Activated T-cell treated with anti-CD3 and anti-CD28 coated beads for 24 hours (primary cell): Measurements from ENCODE around the gene SUSD4.

Source experiments
- DNase-seq: peaks from one replicate; pipeline ENCODE4 v3.0.0-alpha.2; 2020; ENCODE audit warnings: low read depth

SUSD4 gene

GRCh38 chr1:223358826-223359225 is 5.2 kb downstream of the SUSD4 start:
- no peak for DNase-seq

DNA sequence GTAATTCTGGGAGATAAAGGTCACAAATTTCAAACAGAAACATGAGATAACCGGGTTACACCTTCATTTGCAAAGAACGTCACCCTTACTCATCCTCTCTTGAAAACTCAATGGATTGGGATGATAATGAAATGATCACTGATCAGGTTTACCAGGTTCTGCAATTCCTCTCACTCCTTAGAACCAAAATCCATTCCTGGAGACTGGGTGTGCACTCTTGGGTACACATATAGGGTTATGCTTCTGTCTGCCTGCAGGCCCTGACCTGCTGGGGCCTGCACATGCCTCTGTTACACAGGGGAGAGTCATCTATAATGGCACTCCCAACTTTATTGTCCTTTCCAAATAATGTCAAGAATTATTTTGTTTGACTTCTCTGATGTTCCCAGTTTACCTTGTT is 8.3 kb downstream of the SUSD4 start:
- no peak for DNase-seq

GRCh38 chr1:223353939-223354338 is 10.0 kb downstream of the SUSD4 start:
- DNase-seq: no peak

GRCh38 chr1:223352944-223353343 is 11.0 kb downstream of the SUSD4 start:
- DNase-seq: no peak

- DNase-seq: no peak
These were observed 13.5 kb downstream of the SUSD4 start for GRCh38 chr1:223350361-223350908.

DNA sequence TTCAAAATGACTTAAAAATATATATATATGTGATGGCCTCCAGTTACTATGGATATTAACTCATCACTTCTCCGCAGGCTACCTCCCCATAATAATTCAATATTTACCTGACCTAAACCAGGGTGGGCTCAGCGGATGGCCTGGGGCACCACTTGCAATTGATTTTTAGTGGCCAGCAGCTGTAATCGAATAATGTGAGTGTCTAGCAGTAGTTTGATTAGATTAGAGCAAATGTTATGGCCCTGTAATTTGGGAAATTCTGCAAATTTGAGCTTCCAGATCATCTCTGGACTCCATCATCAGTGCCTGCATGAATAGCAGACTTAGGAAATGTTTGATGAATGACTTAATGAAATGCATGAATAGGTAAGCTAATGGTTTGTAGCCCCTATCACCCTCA is 14.7 kb downstream of the SUSD4 start:
- DNase-seq: no peak

GRCh38 chr1:223348439-223348838 is 15.5 kb downstream of the SUSD4 start:
- no peak for DNase-seq

DNA sequence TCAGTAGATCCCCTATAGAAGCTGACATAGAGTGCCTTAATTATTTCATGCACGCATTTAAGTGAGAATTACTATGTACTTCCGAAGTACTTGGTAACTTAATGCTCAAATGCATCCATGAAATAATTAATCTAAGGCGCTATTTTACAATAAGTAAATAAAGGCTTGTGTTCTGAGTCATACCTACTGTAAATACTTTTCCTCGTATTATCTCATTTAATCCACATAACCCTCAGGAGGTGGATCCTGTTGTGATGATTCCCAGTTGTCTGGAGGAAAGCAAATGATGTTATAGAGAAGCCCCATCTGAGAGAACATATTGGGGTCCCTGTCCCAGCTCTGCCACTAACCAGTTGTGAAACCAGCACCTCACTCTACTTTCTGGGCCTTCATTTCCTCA is 16.4 kb downstream of the SUSD4 start:
- no peak for DNase-seq

- no peak for DNase-seq
These were observed 17.7 kb downstream of the SUSD4 start for GRCh38 chr1:223346311-223346710.

- DNase-seq: no peak
These were observed 18.3 kb downstream of the SUSD4 start for GRCh38 chr1:223345720-223346119.

- no peak for DNase-seq
These were observed 19.5 kb downstream of the SUSD4 start for GRCh38 chr1:223344491-223344890.

GRCh38 chr1:223343692-223344091 is 20.3 kb downstream of the SUSD4 start:
- no peak for DNase-seq

DNA sequence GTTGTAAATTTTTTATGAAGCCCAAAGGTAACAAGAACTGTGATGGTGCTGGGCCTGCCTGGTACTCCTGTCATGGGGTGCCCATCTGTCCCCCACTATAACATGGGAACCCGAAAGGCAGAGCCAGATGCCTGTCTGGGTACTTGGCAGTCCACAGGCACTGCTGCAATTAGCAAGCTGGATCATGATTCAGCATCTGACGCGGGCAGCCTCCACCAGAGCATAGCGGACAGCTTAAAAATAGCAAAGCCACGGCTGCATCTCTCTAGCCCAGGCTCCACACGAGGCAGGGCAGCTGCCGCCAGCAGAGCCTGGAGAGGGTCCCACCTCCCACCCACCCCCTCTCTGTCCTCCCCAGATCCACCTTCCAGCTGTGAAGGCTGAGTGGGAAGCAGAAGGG is 22.9 kb downstream of the SUSD4 start:
- no peak for DNase-seq

GRCh38 chr1:223340637-223341036 is 23.3 kb downstream of the SUSD4 start:
- DNase-seq: no peak

DNA sequence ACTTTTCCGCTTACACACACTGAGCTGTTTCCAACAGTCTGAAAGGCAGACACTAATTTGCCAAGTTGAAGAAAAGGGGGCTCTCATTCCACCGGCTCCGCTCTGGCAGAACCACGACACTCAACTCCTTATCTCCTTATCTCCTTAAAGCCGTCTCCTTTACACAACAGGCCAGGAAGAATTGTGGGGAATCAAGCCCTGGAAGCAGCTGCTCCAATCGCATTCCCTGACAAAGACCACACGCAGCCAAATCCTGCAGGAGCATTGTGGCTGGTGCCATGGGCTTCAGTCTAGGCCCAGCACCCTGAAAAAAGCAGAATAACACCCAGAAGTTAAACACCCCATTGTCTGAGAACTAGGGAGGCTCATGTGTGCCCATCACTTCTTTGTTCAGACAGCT is 24.1 kb downstream of the SUSD4 start:
- no peak for DNase-seq

DNA sequence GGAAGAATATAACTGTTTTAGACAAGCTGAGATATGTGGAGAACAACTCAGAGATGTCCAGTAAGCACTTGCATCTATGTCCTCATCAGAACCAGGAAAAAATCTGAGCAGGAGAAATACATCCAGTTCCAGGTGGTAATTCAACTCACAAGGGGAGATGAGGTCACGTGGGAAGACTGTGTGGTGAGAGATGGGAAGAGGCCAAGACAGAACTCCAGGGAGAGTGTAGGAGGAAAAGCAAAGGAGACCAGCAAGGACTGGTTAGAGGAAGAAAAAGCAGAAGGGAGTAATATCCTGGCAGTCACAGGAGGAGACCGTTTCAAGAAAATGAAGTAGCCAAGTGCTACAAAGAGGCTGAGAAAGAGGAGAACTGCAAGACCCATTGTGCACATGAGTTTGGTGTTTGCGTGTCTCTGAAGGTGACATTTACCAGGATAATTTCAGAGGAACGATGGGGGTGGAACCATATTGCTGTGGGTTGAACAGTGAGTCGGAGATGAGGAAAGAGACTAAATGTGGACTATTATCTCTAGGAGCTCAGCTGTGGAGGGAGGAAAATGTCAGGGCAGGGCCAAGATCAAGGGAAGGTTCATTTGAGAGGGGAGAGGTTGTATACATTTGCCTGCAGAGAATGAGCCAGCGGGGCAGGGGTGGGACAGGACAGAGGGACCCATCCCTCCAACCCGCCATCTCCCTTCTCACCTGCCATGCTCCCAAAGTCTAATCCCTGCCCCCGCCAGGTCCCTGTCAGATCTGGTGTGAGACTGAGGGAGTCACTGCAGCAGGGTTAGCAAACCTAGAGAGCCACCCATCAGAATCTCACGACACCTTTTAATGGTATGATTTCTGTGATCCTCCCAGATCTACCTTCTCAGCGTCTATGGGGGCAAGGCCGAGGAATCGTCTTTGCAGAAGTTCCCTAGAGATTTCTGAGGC is 24.9 kb downstream of the SUSD4 start:
- DNase-seq: no peak

- no peak for DNase-seq
These were observed 26.7 kb downstream of the SUSD4 start for GRCh38 chr1:223337174-223337869.

DNA sequence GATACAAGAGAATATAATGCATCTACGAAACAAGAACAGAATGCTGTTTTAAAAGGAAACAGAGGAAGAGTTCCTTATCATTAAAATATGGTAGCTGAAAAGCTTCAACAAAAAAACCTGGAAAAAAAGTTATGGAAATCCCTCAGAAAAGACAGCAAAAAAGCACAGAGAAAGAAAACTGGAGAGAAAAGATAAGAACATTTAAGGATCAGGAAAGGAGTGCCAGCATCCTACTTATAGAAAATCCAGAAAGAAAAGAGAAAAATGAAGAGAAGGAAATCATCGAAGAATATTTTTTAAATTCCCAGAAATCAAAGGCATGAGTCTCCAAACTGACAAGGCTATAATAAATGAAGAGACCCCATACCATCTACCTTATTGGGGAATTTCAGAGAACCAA is 29.8 kb downstream of the SUSD4 start:
- DNase-seq: no peak

DNA sequence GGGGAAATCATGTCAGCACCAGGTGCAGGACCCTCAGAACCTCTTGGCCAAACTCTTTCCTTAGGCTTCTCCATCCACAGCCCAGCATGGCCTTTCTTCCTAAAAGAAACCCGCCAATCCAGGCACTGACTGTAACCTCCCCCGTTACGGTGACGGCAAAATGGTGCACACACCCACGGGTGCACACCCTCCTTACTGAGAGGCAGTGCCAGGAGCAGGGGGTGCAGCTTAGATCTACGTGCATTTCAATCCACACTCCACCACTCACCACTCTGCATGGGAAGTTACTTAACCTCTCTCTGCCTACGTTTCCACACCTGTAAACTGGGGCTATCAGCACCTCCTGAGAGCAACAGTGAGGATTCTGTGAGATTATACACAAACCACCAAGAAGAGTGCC is 31.0 kb downstream of the SUSD4 start:
- DNase-seq: no peak

- DNase-seq: no peak
These were observed 32.0 kb downstream of the SUSD4 start for GRCh38 chr1:223331929-223332328.

DNA sequence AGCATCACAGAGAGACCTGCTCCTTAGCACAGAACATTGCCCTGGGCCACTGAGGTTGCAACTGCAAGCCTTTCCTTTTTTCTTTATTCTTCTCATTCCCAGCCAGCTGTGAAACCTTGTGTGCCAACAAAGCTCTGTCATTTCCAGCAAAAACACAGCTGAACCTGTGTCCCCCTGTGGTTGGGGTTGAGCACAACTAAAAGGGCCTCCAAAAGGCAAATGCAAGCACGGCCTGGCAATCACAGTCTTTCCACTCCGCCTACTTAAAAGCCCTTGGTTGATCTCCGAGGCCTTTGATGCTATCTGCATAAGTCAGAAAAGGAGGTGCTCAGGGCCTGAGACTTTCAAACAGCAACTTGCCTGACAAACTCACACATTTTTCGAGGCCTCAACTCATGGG is 32.7 kb downstream of the SUSD4 start:
- no peak for DNase-seq

DNA sequence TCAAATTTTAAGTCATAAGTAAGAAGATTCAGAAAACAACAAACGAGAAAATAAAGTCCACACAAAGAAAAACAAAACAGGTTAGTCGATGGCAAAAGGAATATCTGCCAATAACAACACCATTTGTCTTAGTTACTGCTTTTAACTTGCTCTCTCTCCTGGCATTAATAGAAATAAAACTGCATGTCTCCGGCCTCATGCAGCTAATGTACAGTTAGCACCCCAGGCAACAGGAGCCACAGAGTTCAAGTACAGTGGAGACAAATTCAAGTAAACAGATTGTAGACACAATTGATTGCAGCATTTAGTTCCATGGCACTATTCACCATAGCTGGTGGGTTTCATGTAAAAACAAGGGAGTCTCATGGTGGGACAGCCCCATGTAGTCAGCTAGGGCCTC is 33.5 kb downstream of the SUSD4 start:
- no peak for DNase-seq
